Naive thymus-derived CD8-positive, alpha-beta T cell (primary cell): Measurements from ENCODE around the gene LSM4. TPM values are rescaled to one million over a fixed set of nuclear protein-coding genes. Genes with fewer than 3 reads are reported as not detected.
"Not testable (repeated sequence)": the region's sequence is repeated elsewhere in the genome, so short reads cannot be mapped to it uniquely, and the experiment has no call there.

Experiments used
- ATAC-seq, 2 donors: fragments of 150-1000 bp; cut with Tn5 transposase in 1 of 2; sonication (Bioruptor Pico), chemical (Tn5 transposase) in 1 of 2; 1 replicate in 1 of 2; 2 replicates in 1 of 2; pipeline ENCODE4 v1.10.0; 2021; ENCODE audit warnings: mild to moderate bottlenecking in 2 of 2, moderate library complexity in 2 of 2
- POLR2A ChIA-PET: fragments of 350-600 bp; sonication (Branson Sonifier 250); formaldehyde crosslinking; loops from one replicate; lab custom pipeline; 2021; ENCODE audit warnings: antibody characterized with exemption; lab: Charles Lee
- DNase-seq, 10 donors: peaks; one replicate each; pipeline versions ENCODE4 v3.0.0 to v3.0.0-alpha.2; 2020 to 2022
- H3K27ac Mint-ChIP-seq, 10 donors: one replicate each; pipeline ENCODE4 v1.8.0; 2020 to 2022; ENCODE audit warnings: mild to moderate bottlenecking in 10 of 10, mixed read lengths in 10 of 10, moderate library complexity in 4 of 10, inconsistent platforms in 1 of 10
- H3K27me3 Mint-ChIP-seq, 5 donors: one replicate each; pipeline ENCODE4 v1.8.0; 2021 to 2022; ENCODE audit warnings: mixed read lengths in 5 of 5
- H3K36me3 Mint-ChIP-seq, 3 donors: one replicate each; pipeline ENCODE4 v1.8.0; 2020 to 2022; ENCODE audit warnings: mixed read lengths in 3 of 3, mild to moderate bottlenecking in 2 of 3, inconsistent platforms in 1 of 3
- H3K4me1 Mint-ChIP-seq, 4 donors: one replicate each; pipeline ENCODE4 v1.8.0; 2021 to 2022; ENCODE audit warnings: mixed read lengths in 4 of 4
- H3K4me3 Mint-ChIP-seq, 10 donors: one replicate each; pipeline ENCODE4 v1.8.0; 2020 to 2022; ENCODE audit warnings: mild to moderate bottlenecking in 10 of 10, mixed read lengths in 10 of 10, moderate library complexity in 6 of 10, inconsistent platforms in 1 of 10
- H3K9me3 Mint-ChIP-seq, 9 donors: one replicate each; pipeline ENCODE4 v1.8.0; 2020 to 2022; ENCODE audit warnings: mixed read lengths in 9 of 9, mild to moderate bottlenecking in 3 of 9, inconsistent platforms in 1 of 9, moderate library complexity in 1 of 9
- polyA plus RNA-seq, 3 donors: library from polyadenylated mRNA; unstranded; fragments of 300-500 nt; fragmentation: Illumina TruSeq; gene quantifications; one replicate each; pipeline ENCODE4 v1.2.3, GENCODE V29; 2021
- total RNA-seq, 8 experiments: library from RNA in 2 of 8; stranded (reverse) in 2 of 8; gene quantifications; one replicate each; pipeline ENCODE4 v1.2.3 and lab custom pipeline; 2021 to 2026

LSM4 gene
- total RNA-seq (10 to 100 TPM; 82.1 to 84.0 TPM), polyA plus RNA-seq (100 to 1,000 TPM; 162 to 198 (median 181) TPM), total RNA-seq (lab: John Stamatoyannopoulos, UW) (37.4 to 113 (median 59.2) reads per million in 6 experiments)

DNA sequence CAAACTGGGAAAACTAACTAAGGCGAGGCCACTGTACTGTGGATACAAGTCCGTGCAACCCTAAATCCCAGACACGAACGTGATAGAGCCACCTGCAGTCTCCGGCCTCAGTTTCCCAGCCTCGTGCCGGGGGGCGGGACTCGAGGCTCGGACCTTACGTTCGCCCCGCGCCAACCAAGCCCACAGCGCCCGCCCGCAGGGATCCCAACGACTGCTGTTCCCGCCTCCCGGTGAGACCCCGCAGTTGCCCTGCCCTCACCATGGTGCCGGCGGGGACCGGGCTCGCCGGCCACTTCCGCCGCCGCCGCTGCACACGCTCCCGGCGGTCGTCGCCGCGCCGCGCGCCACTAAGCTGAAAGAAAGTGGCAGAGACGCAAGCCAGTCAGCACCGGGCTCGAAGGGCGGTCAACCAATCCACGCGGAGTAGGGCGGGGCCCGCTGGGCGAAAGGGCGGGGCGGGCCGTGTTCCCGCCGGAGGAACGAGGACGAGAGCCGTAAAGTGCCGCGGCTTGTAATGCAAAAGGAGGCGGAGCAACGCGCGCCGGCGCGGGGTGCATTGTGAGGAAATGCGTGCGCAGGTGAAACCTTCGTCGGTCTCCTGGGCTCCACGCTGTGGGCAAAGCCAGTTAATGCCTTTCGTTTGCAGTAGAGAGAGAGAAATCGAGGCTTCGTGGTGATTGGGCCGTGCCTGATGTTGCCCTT is at the start of gene LSM4:
Gene LSM4 (minus strand): TSS at position 318 of the 702 bp plus-strand sequence. CDS start 56 bp downstream, at position 262.
- peak; percentile 92 to 93 for ATAC-seq
- Mint-ChIP-seq H3K4me1 (peaks cover 29 to 59% (median 56%) of the 10 kb centered on the region in 4 donors), H3K9me3 (no peaks in the 10 kb centered on the region), H3K4me3 (peak within 1 kb of the TSS; percentile 81 to 90 (median 86)), H3K36me3 (peaks cover 0 to 5% (median 0%) of the 10 kb centered on the region in 3 donors), H3K27me3 (no peaks in the 10 kb centered on the region), H3K27ac (peak within 1 kb of the TSS; percentile 89 to 98 (median 98))
- POLR2A ChIA-PET, result interaction anchor here (0.7 to 34.7 kb wide), 15 partner anchors 10 to 509 kb away, joined by 3 to 2305 read pairs (median 4); partner anchors contain the start of genes IL12RB1, IQCN, JUND and RAB3A
- peak; percentile 95 to 100 (median 99) for DNase-seq

GRCh38 chr19:18368504-18369222 is 45.8 kb upstream of the LSM4 start:
- Mint-ChIP-seq H3K4me3 (no peak overlapping the region), H3K36me3 (peaks cover 0 to 37% (median 24%) of the 10 kb centered on the region in 3 donors), H3K4me1 (peaks cover 2 to 10% (median 4%) of the 10 kb centered on the region in 4 donors), H3K27me3 (no peaks in the 10 kb centered on the region), H3K27ac (no peak overlapping the region), H3K9me3 (no peaks in the 10 kb centered on the region)
- DNase-seq, result no peak
- POLR2A ChIA-PET, result no interaction called here
- ATAC-seq, result no peak

DNA sequence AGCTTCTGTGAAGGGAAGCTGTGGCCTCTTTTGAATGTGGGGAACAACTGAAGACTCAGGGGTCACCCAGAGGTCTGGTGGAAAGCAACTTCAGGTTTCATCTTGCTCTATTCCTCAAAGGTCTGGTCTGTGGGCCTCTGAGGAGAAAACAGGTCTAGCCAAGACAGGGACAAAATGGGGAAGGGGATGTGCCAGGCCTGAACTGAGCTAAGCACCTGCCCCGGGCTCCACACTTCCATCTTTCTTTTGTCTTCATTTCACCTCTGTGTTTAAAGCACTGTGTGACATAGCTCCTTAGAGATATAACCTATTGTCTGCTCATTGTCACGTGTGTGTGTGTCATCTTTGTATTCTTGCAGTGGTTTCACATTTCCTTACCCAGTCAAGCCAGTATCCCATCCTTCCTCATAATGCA is 43.2 kb upstream of the LSM4 start:
- H3K9me3 Mint-ChIP-seq, result no peaks in the 10 kb centered on the region
- DNase-seq (no peak), ATAC-seq (no peak)
- H3K4me1 Mint-ChIP-seq, result peaks cover 0 to 7% (median 2%) of the 10 kb centered on the region in 4 donors
- no peak overlapping the region for H3K4me3 Mint-ChIP-seq
- no peak overlapping the region for H3K27ac Mint-ChIP-seq
- peaks cover 0 to 62% (median 36%) of the 10 kb centered on the region in 3 donors for H3K36me3 Mint-ChIP-seq
- H3K27me3 Mint-ChIP-seq, result no peaks in the 10 kb centered on the region
- POLR2A ChIA-PET, result no interaction called here

DNA sequence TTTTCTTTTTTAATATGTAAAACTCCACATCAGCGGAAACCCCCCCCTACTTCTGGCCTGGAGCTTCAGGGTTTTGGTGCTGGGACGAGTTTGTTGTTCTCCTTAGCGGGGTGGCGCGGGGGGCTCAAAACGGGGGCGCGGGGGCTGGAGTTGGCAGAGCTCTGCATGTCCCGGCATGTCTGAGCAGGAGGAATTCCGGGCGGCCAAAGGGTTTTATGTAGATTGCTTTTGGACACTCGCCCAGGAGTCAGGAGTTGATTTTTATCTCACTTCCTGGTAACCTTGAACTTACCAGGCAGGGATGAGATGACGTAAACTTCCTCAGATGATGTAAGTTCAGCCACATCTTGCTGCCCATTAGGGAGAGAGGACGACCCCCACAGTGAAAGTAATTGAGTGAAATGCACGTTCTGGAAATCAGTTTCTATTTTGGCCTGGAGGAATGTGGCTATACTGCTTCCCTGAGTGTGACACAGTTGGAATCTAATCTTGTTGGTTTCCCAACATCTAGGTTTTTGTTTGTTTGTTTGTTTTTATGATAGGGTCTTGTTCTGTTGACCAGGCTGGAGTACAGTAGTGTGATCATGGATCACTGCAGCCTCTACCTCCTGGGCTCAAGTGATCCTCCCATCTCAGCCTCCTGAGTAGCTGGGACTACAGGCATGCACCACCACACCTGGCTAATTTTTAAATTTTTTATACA is 42.1 kb upstream of the LSM4 start:
- Mint-ChIP-seq H3K36me3 (peaks cover 0 to 67% (median 36%) of the 10 kb centered on the region in 3 donors), H3K9me3 (no peaks in the 10 kb centered on the region), H3K4me1 (peaks cover 0 to 7% (median 2%) of the 10 kb centered on the region in 4 donors), H3K27ac (no peak overlapping the region), H3K27me3 (no peaks in the 10 kb centered on the region), H3K4me3 (no peak overlapping the region)
- POLR2A ChIA-PET, result interaction anchor here (2.2 kb wide), 1 partner anchor 19 kb away, joined by 6 read pairs; no protein-coding TSS in a partner anchor
- DNase-seq (no peak), ATAC-seq (no peak)

DNA sequence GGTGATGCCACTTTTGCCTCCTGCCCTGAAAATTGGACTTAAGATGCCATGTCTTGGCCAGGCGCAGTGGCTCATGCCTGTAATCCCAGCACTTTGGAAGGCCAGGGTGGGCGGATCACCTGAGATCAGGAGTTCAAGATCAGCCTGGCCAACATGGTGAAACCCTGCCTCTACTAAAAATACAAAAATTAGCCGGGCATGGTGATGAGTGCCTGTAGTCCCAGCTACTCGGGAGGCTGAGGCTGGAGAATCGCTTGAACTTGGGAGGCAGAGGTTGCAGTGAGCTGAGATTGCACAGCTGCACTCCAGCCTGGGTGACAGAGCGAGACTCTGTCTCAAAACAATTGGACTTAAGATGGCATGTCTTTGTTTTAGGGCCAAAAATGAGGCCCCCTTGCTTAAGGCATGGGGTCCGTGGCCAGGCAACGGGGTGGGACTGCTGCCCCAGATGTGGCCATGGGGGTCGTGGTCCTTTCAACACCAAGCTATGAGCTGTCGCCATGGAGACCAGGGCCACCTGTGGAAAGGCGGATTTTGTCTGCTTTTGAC is 41.5 kb upstream of the LSM4 start:
- POLR2A ChIA-PET, result interaction anchor here (1.0 to 2.2 kb wide), 2 partner anchors 19 to 85 kb away, joined by 3 to 6 read pairs; no protein-coding TSS in a partner anchor
- not testable (repeated sequence) for H3K27me3 Mint-ChIP-seq, ATAC-seq, H3K4me3 Mint-ChIP-seq, DNase-seq, H3K27ac Mint-ChIP-seq, H3K9me3 Mint-ChIP-seq, H3K4me1 Mint-ChIP-seq
- H3K36me3 Mint-ChIP-seq, result peaks cover 0 to 73% (median 39%) of the 10 kb centered on the region in 3 donors

DNA sequence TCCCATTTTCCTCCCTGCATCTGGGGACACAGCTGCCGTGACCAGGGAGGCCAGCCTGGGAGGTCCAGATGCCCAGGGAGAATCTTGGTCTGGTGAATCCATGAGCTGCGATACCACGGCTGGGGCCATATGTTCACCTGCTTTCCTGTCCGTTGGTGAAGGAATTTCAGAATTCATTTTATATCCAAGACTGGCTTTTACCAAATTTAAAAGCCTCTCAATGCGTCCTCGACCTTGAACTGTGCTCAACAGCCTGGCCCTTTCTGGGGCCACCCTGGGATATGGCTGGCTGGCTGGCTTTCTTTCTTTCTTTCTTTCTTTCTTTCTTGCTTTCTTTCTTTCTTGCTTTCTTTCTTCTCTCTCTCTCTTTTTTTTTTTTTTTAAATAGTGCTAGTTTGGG is 40.9 kb upstream of the LSM4 start:
- no peak overlapping the region for H3K4me3 Mint-ChIP-seq
- H3K4me1 Mint-ChIP-seq, result peaks cover 0 to 7% (median 1%) of the 10 kb centered on the region in 4 donors
- H3K36me3 Mint-ChIP-seq, result peaks cover 0 to 77% (median 43%) of the 10 kb centered on the region in 3 donors

DNA sequence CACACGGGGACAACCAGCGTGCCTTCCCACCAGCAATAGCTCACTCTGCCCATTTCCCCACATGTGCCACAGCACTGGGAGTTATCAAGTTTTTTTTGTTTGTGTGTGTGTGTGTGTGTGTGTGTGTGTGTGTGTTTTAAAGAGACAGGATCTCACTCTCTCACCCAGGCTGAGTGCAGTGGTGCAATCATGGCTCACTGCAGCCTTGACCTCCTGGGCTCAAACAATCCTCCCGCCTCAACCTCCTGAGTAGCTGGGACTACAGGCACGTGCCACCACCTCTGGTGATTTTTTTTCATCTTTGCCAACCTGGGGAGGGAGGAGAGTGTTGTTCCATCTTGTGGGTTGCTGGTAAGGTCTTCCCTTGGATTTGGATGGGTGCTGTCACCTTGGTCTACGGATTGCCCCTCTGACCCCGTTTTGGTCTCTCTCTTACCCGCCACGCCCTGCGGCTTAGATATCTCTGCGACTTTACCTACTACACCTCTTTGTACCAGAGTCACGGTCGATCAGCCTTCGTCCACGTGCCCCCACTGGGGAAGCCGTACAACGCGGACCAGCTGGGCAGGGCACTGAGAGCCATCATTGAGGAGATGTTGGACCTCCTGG is 40.2 kb upstream of the LSM4 start:
- H3K9me3 Mint-ChIP-seq, result no peaks in the 10 kb centered on the region
- peaks cover 0 to 84% (median 49%) of the 10 kb centered on the region in 3 donors for H3K36me3 Mint-ChIP-seq
- DNase-seq (no peak), ATAC-seq (no peak)
- H3K27ac Mint-ChIP-seq, result no peak overlapping the region
- H3K4me1 Mint-ChIP-seq, result peaks cover 0 to 7% (median 1%) of the 10 kb centered on the region in 4 donors
- no peak overlapping the region for H3K4me3 Mint-ChIP-seq
- H3K27me3 Mint-ChIP-seq, result no peaks in the 10 kb centered on the region
- POLR2A ChIA-PET, result interaction anchor here (1.0 kb wide), 1 partner anchor 84 kb away, joined by 3 read pairs; no protein-coding TSS in a partner anchor

More for the DNA sequence above, 40.9 kb upstream of the LSM4 start:
- ATAC-seq (no peak), DNase-seq (no peak)
- H3K27me3 Mint-ChIP-seq, result no peaks in the 10 kb centered on the region
- H3K27ac Mint-ChIP-seq, result no peak overlapping the region
- no peaks in the 10 kb centered on the region for H3K9me3 Mint-ChIP-seq
- POLR2A ChIA-PET, result interaction anchor here (1.0 to 2.2 kb wide), 2 partner anchors 20 to 84 kb away, joined by 3 to 6 read pairs; no protein-coding TSS in a partner anchor

GRCh38 chr19:18361646-18362045 is 38.8 kb upstream of the LSM4 start:
- ATAC-seq, result no peak
- no peak overlapping the region for H3K27ac Mint-ChIP-seq
- peaks cover 0 to 91% (median 54%) of the 10 kb centered on the region in 3 donors for H3K36me3 Mint-ChIP-seq

DNA sequence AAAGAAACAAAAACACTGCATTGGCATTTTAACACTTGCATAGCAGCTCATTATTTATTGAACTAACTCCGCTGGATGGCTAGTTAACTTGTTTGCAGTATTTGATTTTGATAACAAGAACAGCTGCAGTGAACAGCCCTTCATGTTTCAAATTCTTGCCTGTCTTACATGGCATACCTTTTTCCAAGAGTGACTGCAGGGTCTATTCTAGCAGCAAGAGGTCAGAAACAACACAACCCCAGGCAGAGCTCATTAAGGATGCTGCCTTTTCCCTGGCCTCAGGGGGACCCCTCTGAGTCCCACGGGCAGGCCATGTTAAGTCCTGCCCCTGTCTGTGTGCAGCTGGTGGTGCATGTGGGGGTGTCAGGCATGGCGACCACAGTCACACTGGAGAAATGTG is 34.2 kb upstream of the LSM4 start:
- no peak overlapping the region for H3K4me3 Mint-ChIP-seq
- POLR2A ChIA-PET, result no interaction called here
- no peak overlapping the region for H3K27ac Mint-ChIP-seq
- ATAC-seq (no peak), DNase-seq (no peak)
- H3K27me3 Mint-ChIP-seq, result no peaks in the 10 kb centered on the region
- H3K4me1 Mint-ChIP-seq, result peaks cover 0 to 2% (median 1%) of the 10 kb centered on the region in 4 donors
- peaks cover 0 to 85% (median 41%) of the 10 kb centered on the region in 3 donors for H3K36me3 Mint-ChIP-seq
- no peaks in the 10 kb centered on the region for H3K9me3 Mint-ChIP-seq

More at GRCh38 chr19:18361646-18362045, 38.8 kb upstream of the LSM4 start:
- POLR2A ChIA-PET, result no interaction called here
- Mint-ChIP-seq H3K4me3 (no peak overlapping the region), H3K4me1 (peaks cover 0 to 7% (median 0%) of the 10 kb centered on the region in 4 donors), H3K9me3 (no peaks in the 10 kb centered on the region), H3K27me3 (no peaks in the 10 kb centered on the region)
- no peak for DNase-seq

GRCh38 chr19:18354743-18355142 is 31.9 kb upstream of the LSM4 start:
- DNase-seq, H3K27me3 Mint-ChIP-seq, H3K27ac Mint-ChIP-seq, H3K4me1 Mint-ChIP-seq, H3K4me3 Mint-ChIP-seq, POLR2A ChIA-PET, H3K9me3 Mint-ChIP-seq, ATAC-seq: not testable (repeated sequence)
- H3K36me3 Mint-ChIP-seq, result peaks cover 3 to 81% (median 41%) of the 10 kb centered on the region in 3 donors

GRCh38 chr19:18353378-18354005 is 30.6 kb upstream of the LSM4 start:
- no peaks in the 10 kb centered on the region for H3K27me3 Mint-ChIP-seq
- DNase-seq (no peak), ATAC-seq (no peak)
- H3K9me3 Mint-ChIP-seq, result no peaks in the 10 kb centered on the region
- no peak overlapping the region for H3K4me3 Mint-ChIP-seq
- no peak overlapping the region for H3K27ac Mint-ChIP-seq
- peaks cover 0 to 2% (median 1%) of the 10 kb centered on the region in 4 donors for H3K4me1 Mint-ChIP-seq
- peaks cover 3 to 79% (median 34%) of the 10 kb centered on the region in 3 donors for H3K36me3 Mint-ChIP-seq
- POLR2A ChIA-PET, result no interaction called here
